Islet precursor cell (in vitro differentiated cells): ENCODE data around the gene ARHGEF39.
A peak's percentile ranks its signal among the peaks of the same experiment; 100 is the strongest.

ENCODE experiments used
- DNase-seq: peaks from one replicate; pipeline ENCODE4 v3.0.0-alpha.2; 2018

ARHGEF39 gene

DNA sequence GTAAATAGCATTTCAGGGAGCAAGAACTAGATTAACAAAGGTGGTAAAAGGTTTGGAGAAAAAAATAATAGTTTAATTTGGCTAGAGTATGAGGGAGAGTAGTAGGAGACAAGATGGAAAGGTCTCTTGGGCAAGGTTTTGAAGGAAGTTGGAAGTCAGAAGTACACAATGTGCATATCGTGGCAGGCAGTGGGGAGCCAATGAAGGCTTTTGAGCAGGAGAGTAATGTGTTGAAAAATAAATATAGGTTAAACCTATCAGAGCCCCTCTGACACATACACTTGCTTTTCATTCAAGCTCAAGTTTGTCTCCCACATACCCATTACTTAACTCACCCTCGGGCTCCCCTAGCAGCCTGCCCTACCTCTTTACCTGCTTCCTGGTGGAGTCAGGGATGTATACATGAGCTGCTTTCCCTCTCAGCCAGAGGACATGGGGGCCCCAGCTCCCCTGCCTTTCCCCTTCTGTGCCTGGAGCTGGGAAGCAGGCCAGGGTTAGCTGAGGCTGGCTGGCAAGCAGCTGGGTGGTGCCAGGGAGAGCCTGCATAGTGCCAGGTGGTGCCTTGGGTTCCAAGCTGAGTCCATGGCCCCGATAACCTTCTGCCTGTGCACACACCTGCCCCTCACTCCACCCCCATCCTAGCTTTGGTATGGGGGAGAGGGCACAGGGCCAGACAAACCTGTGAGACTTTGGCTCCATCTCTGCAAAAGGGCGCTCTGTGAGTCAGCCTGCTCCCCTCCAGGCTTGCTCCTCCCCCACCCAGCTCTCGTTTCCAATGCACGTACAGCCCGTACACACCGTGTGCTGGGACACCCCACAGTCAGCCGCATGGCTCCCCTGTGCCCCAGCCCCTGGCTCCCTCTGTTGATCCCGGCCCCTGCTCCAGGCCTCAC, 8.4 kb upstream of the ARHGEF39 start, which contains the start of gene CA9:
Gene CA9, plus strand, starts transcription at position 797 of the 893 bp plus-strand sequence. Its CDS starts 32 bp downstream, at position 829.
- no peak for DNase-seq

DNA sequence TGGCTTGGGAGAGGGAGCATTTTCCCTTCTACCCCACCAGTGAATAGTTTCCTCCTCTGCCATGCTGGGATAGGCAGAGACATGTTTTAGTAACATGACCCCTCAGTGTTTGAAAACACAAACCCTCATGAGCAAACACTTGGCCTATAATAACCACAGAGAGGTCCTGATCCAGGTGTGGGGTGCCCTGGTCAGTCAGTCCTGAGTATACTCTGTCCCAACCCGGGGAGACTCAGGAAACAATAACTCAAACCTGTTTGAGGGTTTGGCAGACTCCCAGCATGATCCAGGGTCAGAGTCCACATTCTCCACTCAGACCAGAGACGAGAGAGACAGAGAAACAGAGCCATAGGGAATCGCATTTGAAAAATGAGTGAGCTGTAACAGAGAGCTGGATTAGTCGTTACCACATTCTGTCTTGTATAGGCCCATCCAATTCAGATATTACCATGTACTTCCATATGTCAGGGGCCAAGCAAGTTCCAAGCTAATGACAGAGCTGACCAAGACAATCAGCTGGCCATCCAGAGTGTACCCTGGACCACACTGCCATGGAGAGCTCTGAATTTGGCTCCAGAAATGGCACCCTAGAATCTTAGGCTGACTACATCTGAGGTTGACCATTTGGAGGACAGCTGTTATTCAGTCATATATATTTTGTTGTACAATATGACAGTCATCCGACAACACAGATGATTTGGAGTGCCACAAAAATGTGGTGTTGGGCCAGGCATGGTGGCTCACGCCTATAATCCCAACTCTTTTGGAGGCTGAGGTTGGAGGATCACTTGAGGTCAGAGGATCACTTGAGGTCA, 4.5 kb upstream of the ARHGEF39 start:
- no peak for DNase-seq

DNA sequence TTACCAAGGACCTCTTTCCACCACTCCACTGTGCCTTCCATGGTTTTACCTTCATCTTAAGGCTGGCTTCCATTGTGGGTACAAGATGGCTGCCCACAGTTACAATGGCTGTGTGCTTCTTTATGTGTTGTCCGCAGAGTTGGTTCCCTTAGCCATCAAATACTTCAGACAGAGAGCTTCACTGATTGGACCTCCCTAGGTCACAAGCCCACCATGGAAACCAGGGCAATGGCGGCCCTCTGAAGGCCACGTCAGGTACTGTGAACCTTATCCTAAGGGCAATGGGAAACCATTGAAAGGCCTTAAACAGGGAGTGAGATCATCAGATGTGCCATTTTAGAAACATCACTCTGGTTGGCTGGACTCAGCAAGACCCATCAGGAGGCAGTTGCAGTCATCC, 2.9 kb upstream of the ARHGEF39 start:
- no peak for DNase-seq

DNA sequence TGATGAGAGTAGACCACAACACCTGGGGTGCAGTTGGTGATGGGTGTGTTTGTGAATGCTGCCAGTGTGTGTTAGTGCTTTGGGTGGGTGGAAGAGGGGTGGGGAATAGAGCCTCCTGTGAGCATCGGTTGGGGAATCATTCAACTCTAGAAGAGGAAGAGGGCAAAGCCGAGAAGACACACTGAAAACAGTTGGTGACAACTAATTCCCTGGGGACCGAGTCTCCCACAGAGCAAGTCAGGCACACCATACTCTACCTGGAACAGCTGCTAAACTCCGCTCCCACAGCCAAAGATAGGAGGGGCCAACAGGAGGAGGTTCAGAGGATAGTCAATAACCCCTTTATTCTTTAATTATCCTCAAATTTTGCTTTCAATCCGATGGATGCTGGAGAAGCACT, 1.6 kb upstream of the ARHGEF39 start:
- no peak for DNase-seq

DNA sequence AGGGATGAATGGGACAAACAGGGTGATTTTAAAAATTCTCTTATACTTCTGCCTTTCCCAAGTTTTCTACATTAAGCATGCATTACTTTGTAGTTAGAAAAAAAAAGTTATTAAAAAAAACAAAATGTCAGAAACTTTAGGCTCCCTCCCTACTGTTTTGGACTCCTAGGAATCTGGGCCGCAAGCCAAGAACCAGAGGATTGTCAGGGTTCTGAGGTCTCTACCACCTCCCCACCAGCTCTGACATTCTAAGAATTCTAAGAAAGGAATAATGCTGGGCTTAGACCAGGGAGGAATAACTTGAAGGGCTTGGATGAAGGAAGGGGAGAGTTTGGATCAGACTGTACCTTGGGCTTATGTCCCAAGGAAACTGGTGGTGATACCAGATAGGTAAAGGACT, 1.1 kb upstream of the ARHGEF39 start:
- no peak for DNase-seq

DNA sequence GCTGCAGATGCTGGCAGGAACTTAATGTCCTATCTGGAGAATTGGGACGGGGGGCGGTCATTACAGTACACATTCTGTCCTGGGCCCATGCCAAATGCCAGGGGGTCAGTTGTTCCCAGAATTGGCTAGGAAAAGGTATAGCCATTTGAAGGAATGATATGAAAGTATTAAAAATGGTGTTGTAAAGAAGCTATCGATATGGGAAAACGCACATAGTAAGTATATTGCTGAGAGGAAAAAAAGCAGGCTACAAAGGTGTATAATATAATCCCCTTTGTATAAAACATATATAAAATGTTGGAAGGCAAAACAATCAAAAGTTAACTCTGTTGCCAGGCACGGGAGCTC, 450 bp upstream of the ARHGEF39 start:
- no peak for DNase-seq

DNA sequence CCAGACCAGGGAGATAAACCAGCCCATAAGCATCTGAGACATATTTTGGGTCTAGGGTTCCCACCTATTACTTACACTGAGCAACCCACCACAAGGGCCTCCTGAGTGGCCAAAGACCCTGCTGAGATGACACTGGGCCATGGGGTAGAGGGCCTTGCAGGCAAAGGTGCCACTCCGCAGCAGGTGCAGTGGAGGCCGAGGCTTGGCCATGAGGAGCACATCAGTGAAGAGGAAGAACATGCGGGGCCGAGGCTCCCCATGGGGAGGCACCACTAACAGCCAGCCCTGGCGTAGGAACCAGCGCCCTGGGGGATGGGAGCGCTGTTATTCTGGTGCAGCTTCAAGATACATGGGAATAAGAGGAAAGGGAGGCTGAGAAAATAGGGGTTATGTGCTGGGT, 2.6 kb downstream of the ARHGEF39 start:
- DNase-seq: no peak

DNA sequence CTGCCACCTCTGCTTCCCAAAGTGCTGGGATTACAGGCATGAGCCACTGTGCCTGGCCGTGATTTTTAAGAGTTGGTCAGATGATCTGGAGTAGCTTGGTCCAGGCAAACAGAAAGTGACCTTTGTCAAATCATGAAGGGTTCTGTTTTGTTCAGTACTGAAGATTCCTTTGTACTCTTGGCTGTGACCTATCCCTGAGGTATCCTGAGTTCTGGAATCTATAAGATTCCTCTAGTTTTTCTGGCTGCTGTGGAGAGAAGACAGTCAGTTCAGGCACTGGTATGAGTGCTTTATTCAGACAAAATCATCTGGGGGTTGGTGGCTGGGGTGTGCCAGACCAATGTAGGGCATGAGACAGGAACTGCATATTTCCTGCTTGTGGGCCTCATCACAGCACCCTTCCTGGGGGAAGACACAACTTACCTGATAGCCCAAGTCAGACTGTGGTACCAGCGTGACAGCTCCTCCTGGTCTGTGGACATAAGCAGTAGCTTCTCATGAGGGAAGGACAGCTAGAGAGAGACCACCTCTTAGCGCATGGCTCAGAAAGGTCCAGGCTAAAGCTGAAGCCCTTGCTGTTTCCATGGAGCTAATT, 3.1 kb downstream of the ARHGEF39 start:
- no peak for DNase-seq

DNA sequence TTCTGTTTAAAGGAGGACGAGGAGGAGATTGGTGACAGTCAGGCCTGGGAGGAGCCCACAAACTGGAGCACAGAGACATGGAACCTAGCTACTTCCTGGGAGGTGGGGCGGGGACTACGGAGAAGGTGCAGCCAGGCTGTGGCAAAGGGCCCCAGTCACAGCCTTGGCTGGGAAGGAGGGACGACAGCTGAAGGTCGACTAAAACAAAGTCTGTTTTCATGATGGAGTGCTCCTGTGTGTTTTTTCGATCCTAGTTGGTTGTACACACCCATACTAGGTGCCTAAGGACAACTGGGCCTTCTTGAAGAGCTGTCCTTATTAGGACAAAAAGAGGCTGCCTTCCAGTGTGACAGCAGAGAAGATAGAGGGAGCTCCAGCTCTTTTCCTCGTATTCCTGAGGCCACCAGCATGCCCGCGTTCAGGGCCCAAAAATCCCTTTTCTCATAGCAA, 4.0 kb downstream of the ARHGEF39 start:
- no peak for DNase-seq

DNA sequence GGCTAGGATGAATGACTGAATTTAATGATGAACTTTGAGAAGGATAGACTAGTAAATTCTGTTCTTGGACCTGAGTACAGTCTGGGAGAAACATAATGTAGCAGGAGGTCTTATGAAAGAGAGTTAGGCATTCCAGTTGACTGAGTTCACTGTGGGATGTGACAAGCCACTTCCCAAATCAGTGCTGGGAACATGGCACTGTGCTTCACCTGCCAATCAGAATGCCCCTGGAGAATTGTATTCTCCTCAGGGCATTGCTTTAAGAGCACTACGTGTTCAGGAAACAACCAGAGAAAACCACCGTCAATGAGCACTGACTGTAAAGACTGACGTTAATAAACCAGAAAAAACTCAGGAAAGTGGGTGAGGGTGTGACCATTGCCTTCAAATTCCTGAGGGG, 5.7 kb downstream of the ARHGEF39 start:
- DNase-seq: no peak

DNA sequence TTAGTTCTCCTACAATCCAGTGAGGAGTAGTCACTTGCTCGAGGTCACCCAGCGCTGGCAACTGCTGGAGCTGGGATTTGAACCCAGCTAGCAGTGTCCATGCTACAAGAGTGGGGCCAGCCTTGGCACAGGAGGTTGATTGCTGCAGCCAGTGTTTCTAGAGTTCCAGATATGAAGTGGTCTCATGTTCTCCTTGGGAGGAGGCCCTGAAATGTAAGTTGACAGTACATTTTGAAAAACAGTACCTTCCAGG, 6.1 kb downstream of the ARHGEF39 start:
- no peak for DNase-seq

DNA sequence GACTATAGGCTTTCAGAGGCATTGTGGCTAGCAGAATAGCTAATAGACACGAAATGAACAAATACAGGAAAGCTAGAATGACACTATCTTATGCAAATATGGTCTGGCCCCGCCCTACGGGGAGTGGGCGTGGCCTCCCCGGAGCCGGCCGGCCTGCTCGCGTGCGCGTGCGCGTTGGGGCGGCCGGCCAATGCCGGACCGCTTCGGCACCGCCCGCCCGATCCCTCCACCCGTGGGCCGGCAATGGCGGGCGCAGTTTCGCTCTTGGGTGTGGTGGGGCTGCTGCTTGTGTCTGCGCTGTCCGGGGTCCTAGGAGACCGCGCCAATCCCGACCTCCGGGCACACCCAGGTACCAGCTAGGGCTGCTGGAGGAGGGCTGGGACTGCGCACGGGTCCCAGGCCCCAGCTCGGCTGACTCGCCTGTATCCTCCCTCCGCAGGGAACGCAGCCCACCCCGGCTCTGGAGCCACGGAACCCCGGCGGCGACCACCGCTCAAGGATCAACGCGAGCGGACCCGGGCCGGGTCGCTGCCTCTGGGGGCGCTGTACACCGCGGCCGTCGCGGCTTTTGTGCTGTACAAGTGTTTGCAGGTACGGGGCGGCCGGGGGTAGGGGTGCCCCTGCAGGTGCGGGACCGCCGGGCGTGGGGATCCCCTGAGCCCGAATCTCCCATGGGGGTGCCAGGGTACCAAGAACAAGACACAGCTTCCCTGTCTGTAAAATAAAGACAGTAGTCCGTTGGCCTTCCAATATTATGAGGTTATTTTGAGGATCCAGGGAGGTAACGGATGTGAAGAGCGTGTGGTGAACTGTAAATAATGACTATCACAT, 6.6 kb downstream of the ARHGEF39 start, which contains the start of gene CCDC107:
Gene CCDC107, plus strand, starts transcription at position 156 of the 831 bp plus-strand sequence. Its CDS starts 88 bp downstream, at position 244.
- DNase-seq: peak; percentile 94

DNA sequence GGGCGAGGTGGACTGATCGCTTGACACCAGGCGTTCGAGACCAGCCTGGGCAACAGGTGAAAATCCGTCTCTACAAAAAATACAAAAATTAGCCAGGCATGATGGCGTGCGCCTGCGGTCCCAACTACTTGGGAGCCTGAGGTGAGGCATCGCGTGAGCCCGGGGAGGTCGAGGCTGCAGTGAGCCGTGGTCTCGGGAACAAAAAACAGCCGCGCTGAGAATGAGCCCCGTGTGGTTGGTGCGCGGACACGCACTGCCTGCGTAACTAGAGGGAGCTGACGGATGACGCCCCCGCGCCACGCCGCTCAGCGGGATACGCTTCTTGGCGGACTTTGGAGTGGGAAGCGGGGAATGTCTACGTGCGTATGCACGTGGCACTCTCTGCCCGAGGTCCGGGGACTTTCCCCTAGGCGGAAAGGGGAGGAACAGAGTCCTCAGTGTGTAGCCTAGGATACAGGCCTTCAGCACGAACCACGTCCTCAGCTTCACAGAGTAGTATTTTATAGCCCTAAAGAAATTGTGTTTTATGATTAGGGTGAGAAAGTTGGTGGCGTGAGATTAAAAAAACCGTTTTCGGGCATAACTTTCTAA, 7.4 kb downstream of the ARHGEF39 start, which contains the start of gene RMRP:
Gene RMRP, minus strand, starts transcription at position 474 of the 591 bp plus-strand sequence.
- DNase-seq: peak; percentile 99

DNA sequence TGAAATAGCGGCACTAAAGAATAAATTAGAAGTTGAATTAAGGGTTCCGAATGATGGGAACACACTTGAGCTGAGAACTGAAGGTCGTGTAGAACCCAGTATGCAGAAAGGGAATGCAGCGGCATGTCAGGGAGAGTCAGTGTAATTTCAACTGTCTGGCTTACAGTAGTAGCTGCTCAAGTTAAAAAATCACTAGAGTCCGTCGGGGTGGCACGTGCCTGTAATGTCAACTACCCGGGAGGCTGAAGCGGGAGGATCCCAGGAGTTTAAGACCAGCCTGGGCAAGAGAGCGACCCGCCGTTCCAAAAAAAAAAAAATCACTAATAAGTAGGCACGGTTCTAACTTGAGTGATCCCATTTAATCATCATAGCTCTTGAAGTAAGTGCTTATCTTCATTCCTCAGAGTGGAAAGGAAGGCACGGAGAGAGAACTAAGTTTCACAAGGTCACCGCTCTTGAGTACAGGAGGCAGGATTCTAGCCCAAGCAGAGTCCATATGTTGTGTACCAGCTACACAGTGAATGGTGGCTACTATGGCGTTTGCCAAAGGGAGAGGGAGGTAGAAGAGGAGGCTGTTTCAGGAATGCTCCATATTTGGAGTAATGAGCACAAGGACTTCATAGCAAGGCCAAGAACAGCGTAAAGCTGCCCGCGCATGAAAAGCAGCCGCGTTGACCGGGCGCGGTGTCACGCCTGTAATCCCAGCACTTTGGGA, 8.0 kb downstream of the ARHGEF39 start:
- DNase-seq: no peak

DNA sequence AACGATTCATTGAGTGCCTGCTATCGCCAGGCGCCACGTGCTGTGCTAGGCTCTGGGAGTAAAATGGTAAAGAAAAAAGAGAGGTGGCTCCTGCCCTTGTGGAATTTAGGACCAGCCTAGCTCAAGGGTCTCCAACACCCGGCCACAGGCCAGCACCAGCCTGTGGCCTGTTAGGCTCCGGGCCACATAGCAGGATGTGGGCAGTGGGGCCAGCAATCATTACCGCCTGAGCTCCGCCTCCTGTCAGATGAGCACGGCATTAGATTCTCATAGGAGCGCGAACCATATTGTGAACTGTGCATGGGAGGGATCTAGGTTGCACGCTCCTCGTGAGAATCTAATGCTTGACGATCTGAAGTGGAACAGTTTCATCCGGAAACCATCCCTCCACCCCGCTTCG, 8.6 kb downstream of the ARHGEF39 start:
- no peak for DNase-seq

DNA sequence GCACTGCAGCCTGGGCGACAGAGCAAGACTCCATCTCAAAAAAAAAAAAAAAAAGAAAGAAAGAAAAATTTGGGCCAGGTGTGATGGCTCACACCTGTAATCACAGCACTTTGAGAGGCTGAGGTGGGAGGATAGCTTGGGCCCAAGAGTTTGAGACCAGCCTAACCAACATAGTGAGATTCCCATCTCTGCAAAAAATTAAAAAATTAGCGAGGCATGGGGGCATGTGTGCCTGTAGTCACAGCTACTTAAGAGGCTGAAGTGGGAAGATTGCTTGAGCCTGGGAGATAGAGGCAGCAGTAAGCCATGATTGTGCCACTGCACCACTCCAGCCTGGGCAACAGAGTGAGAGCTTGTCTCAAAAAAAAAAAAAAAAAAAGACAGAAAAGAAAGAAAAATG, 11.4 kb downstream of the ARHGEF39 start:
- peak; percentile 7 for DNase-seq

DNA sequence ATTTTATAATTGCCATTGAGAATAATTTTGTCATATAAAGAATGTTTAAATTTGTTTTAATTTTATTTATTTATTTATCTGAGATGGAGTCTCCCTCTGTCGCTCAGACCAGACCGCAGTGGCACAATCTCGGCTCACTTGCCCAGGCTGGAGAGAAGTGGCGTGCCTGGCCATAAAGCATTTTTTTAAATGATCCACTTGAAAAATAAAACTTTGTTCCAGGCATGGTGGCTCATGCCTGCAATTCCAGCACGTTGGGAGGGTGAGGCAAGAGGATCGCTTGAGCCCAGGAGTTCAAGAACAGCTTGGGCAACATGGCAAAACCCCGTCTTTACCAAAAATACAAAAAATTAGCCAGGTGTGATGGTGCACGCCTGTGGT, 12.2 kb downstream of the ARHGEF39 start:
- peak; percentile 14 for DNase-seq

DNA sequence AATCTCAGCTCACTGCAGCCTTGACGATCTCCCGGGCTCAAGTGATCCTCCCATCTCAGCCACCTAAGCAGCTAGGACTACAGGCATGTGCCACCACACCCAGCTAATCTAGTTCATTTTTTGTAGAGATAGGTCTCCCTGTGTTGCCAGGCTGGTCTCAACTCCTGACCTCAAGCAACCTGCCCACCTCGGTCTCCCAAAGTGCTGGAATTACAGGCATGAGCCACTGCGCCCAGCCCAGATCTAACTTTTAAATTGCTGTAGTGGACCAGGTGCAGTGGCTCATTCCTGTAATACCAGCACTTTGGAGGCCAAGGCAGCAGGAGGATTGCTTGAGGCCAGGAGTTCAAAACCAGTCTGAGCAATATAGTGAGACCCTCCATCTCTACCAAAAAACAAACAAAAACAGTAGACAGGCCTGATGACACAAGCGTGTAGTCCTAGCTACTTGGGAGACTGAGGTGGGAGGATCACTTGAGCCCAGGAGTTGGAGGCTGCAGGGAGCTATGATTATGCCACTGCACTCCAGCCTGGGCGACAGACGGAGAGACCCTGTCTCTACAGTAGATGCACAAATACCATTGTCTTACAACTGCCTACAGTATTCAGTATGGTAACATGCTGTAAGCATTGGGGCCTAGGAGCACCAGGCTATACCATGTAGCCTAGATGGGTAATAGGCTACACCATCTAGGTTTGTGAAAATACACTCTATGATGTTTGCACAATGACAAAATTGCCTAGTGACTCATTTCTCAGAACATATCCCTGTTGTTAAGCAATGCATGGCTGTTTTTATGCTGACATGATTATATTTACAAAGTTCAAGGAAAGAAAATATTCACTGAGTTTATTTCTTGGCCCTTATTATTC, 12.8 kb downstream of the ARHGEF39 start:
- peak; percentile 77 for DNase-seq

DNA sequence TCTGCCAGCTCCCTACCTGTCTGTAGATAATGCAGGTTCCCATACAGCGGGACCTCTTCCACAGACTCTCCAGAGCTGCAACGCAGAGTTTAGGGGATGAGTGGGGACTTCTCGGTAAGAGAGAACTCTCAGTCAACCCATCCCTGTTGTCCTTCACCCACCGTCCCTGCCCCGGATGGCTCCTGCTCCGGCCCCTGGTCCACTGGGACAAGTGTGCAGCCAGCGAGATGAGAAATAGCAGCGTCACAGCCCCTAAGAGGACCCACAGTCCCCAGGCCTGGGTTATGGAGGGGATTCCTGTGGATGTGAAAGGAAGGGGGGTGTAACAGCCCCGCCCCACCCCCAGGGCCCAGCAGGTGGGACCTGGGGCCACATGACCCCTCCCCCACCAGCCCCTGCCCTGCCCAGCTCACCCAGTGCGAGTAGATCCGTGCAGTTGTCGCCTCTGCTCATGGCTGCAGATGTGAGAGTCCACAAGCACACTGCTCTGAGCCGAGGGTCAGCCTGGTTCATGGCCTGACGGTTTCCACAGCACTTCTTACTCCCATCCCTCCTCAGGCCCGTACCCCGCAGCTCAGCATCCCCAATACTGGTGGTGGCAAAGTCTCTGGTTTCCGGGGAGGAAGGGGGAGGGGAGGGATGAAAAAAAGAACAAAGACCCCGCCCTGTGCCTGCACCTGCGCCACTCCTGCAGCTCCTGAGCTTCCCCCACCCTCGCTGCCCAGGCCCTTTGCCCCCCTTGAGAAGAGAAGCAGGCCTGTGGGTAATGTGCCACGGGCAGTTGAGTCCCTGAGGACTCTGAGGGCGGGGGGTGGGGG, 14.4 kb downstream of the ARHGEF39 start, which contains the start of gene SIT1:
Gene SIT1, minus strand, starts transcription at position 591 of the 818 bp plus-strand sequence. Its CDS starts 78 bp downstream, at position 513.
- no peak for DNase-seq
